SU-DHL-6 (cell line): ENCODE data around the gene RSPH9.

Experiments used
- H2AFZ ChIP-seq: fragments of 200-600 bp; sonication (generic); 2 replicates; pipeline ENCODE4 v1.6.1; 2014; ENCODE audit warnings: low read depth, mild to moderate bottlenecking, moderate library complexity, mixed read lengths, antibody characterized with exemption, low read length; ENCODE audit not compliant: severe bottlenecking
- H3F3A ChIP-seq: fragments of 200-600 bp; shearing (Covaris generic); 2 replicates; pipeline ENCODE4 v1.6.0; 2016; ENCODE audit warnings: antibody characterized with exemption, mild to moderate bottlenecking; ENCODE audit not compliant: insufficient read depth
- H3K27ac ChIP-seq: fragments of 200-600 bp; sonication (generic); 2 replicates; pipeline ENCODE4 v1.5.1; 2016; ENCODE audit warnings: low read depth, mild to moderate bottlenecking, low read length, moderate library complexity, mixed read lengths
- H3K27me3 ChIP-seq: fragments of 200-600 bp; sonication (generic), shearing (Covaris generic); 2 replicates; pipeline ENCODE4 v1.6.0; 2014; ENCODE audit warnings: mild to moderate bottlenecking, low read length
- H3K36me3 ChIP-seq: fragments of 200-600 bp; sonication (generic); 2 replicates; pipeline ENCODE4 v1.6.1; 2014; ENCODE audit warnings: mild to moderate bottlenecking, low read length, mixed read lengths
- H3K4me2 ChIP-seq: fragments of 300-600, 200-600 bp; shearing (Covaris generic), sonication (generic); 2 replicates; pipeline ENCODE4 v1.6.0; 2014; ENCODE audit warnings: low read length, low read depth, mild to moderate bottlenecking; ENCODE audit not compliant: poor library complexity, severe bottlenecking
- H3K4me3 ChIP-seq: fragments of 200-600 bp; sonication (generic); 2 replicates; pipeline ENCODE4 v1.5.1; 2014; ENCODE audit warnings: antibody characterized with exemption, low read length, mild to moderate bottlenecking, mixed read lengths; ENCODE audit not compliant: insufficient read depth, poor library complexity, severe bottlenecking
- H3K79me2 ChIP-seq: fragments of 200-600 bp; sonication (generic); 2 replicates; pipeline ENCODE4 v1.6.1; 2014; ENCODE audit warnings: mild to moderate bottlenecking, low read length, moderate library complexity; ENCODE audit not compliant: insufficient read depth
- H3K9ac ChIP-seq: fragments of 200-600 bp; sonication (generic); 2 replicates; pipeline ENCODE4 v1.7.0; 2014; ENCODE audit warnings: mild to moderate bottlenecking, low read length
- H3K9me2 ChIP-seq: fragments of 200-600 bp; sonication (generic); replicated peaks from 2 replicates; pipeline ENCODE4 v1.6.1; 2014; ENCODE audit warnings: low read length; ENCODE audit not compliant: insufficient read depth
- H3K9me3 ChIP-seq: fragments of 200-600 bp; sonication (generic); 2 replicates; pipeline ENCODE4 v1.6.1; 2014; ENCODE audit warnings: low read length, mixed read lengths; ENCODE audit not compliant: insufficient read depth
- H4K20me1 ChIP-seq: fragments of 200-600 bp; sonication (generic); 2 replicates; pipeline ENCODE4 v1.6.1; 2014; ENCODE audit warnings: low read depth, mild to moderate bottlenecking, antibody characterized with exemption, low read length, moderate library complexity, mixed read lengths
- CTCF ChIP-seq: fragments of 200-600 bp; sonication (generic); IDR thresholded peaks from one replicate; pipeline ENCODE4 v1.5.1; 2017; ENCODE audit warnings: antibody characterized with exemption, mild to moderate bottlenecking, low read length, moderate library complexity; ENCODE audit not compliant: insufficient read depth, poor library complexity, severe bottlenecking
- EZH2phosphoT487 ChIP-seq: fragments of 200-600 bp; sonication (generic), shearing (Covaris generic); conservative IDR thresholded peaks from 2 replicates; pipeline ENCODE4 v1.6.1; 2018; ENCODE audit warnings: mild to moderate bottlenecking, antibody characterized with exemption, low read length, moderate library complexity, mixed read lengths

The RSPH9 gene

GRCh38 chr6:43706788-43707187 is 62.0 kb downstream of the RSPH9 start:
- Histone ChIP-seq H3K27ac (no peak overlapping the region), H3K4me3 (no peak overlapping the region), H3K27me3 (no peaks in the 10 kb centered on the region), H3K9me3 (no peaks in the 10 kb centered on the region), H3K36me3 (no peaks in the 10 kb centered on the region), H3K9me2 (no peaks in the 10 kb centered on the region), H3K79me2 (no peaks in the 10 kb centered on the region), H3K9ac (no peak overlapping the region), H3F3A (peaks cover 11% of the 10 kb centered on the region), H2AFZ (no peak overlapping the region), H4K20me1 (no peaks in the 10 kb centered on the region), H3K4me2 (peak overlapping the region; percentile 42)
- TF ChIP-seq CTCF = no peak
- no peak for TF ChIP-seq EZH2phosphoT487

- H2AFZ ChIP-seq = no peak overlapping the region
- no peak overlapping the region for H3K4me2 ChIP-seq
- no peak overlapping the region for H3K9ac ChIP-seq
- H3K36me3 ChIP-seq = no peaks in the 10 kb centered on the region
- TF ChIP-seq EZH2phosphoT487 (no peak), CTCF (no peak)
- H3K9me3 ChIP-seq = no peaks in the 10 kb centered on the region
- no peaks in the 10 kb centered on the region for H3K9me2 ChIP-seq
- H3K27ac ChIP-seq = no peak overlapping the region
- H3K4me3 ChIP-seq = no peak overlapping the region
- H3K79me2 ChIP-seq = no peaks in the 10 kb centered on the region
- H3F3A ChIP-seq = peaks cover 11% of the 10 kb centered on the region
- H3K27me3 ChIP-seq = no peaks in the 10 kb centered on the region
- no peaks in the 10 kb centered on the region for H4K20me1 ChIP-seq
These were observed 62.4 kb downstream of the RSPH9 start for GRCh38 chr6:43707269-43707668.

DNA sequence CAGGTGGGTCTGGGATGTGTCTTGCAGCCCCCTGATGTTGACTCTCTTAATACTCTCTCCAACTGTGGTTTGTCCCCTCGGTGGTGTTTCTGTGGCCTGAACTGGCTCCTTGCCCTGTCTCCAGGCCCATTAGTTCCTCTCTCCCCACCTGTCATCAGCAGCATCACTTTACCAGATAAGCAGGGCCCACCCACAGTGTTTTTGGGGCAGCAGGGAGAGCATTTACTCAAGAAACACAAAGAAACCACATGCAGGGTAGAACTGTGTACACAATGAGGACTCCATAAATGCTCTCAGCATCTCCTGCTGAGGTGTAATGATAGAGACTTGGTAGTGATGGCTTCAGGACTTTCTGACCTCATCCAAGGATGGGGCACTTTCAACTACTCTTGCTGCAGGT is 62.9 kb downstream of the RSPH9 start:
- Histone ChIP-seq H3K4me3 (no peak overlapping the region), H3K9me2 (no peaks in the 10 kb centered on the region), H3K9ac (no peak overlapping the region), H3K9me3 (no peaks in the 10 kb centered on the region), H4K20me1 (no peaks in the 10 kb centered on the region), H3K79me2 (no peaks in the 10 kb centered on the region), H3K27me3 (no peaks in the 10 kb centered on the region), H3K27ac (no peak overlapping the region), H2AFZ (no peak overlapping the region), H3K36me3 (no peaks in the 10 kb centered on the region), H3F3A (peaks cover 11% of the 10 kb centered on the region), H3K4me2 (no peak overlapping the region)
- TF ChIP-seq CTCF (no peak), EZH2phosphoT487 (no peak)
